OCI-LY7 (cell line): ENCODE data around the gene ADGRG3. TPM values are rescaled to one million over a fixed set of nuclear protein-coding genes. Genes with fewer than 3 reads are reported as not detected.

Experiments used
- BruUV-seq: library from RNA; stranded (reverse); fragments of 400-500 nt; replicated peaks from 2 replicates; lab custom pipeline; 2021; lab: Mats Ljungman, UMichigan
- CTCF ChIA-PET: fragments of 300-600 bp; sonication (Branson Sonifier 250); formaldehyde crosslinking; loops from one replicate; lab custom pipeline; 2022; ENCODE audit warnings: antibody characterized with exemption; ENCODE audit not compliant: unreplicated experiment; lab: Charles Lee
- POLR2A ChIA-PET: fragments of 300-600 bp; sonication (Branson Sonifier 250); formaldehyde crosslinking; loops from one replicate; lab custom pipeline; 2022; ENCODE audit warnings: antibody characterized with exemption; lab: Charles Lee
- DNase-seq: peaks from one replicate; pipeline ENCODE4 v3.0.0-alpha.2; 2015; ENCODE audit warnings: low spot score
- H2AFZ ChIP-seq: fragments of 200-600 bp; sonication (generic), shearing (Covaris generic); 2 replicates; pipeline ENCODE4 v1.6.1; 2014; ENCODE audit warnings: mild to moderate bottlenecking, antibody characterized with exemption, low read length, moderate library complexity
- H3K27ac ChIP-seq: fragments of 200-600 bp; sonication (generic); 2 replicates; pipeline ENCODE4 v1.5.1; 2014; ENCODE audit warnings: mixed run types, low read depth, mild to moderate bottlenecking, moderate library complexity, low read length, inconsistent platforms; ENCODE audit not compliant: poor library complexity, severe bottlenecking
- H3K36me3 ChIP-seq: fragments of 200-600 bp; sonication (generic); 2 replicates; pipeline ENCODE4 v1.6.1; 2014; ENCODE audit warnings: mild to moderate bottlenecking, antibody characterized with exemption, low read length, moderate library complexity, mixed read lengths; ENCODE audit not compliant: insufficient read depth
- H3K4me1 ChIP-seq: fragments of 200-600 bp; sonication (generic); 2 replicates; pipeline ENCODE4 v1.5.1; 2014; ENCODE audit warnings: mild to moderate bottlenecking, low read length; ENCODE audit not compliant: insufficient read depth, poor library complexity, severe bottlenecking
- H3K4me2 ChIP-seq: fragments of 200-600 bp; sonication (generic); 2 replicates; pipeline ENCODE4 v1.6.1; 2014; ENCODE audit warnings: mild to moderate bottlenecking, low read length
- H3K4me3 ChIP-seq: fragments of 200-600 bp; sonication (generic); 2 replicates; pipeline ENCODE4 v1.5.1; 2014; ENCODE audit warnings: mild to moderate bottlenecking, low read depth, low read length; ENCODE audit not compliant: poor library complexity, severe bottlenecking
- H3K79me2 ChIP-seq: fragments of 200-600 bp; sonication (generic); 2 replicates; pipeline ENCODE4 v1.6.1; 2016; ENCODE audit warnings: low read depth, mild to moderate bottlenecking, low read length, moderate library complexity, mixed read lengths; ENCODE audit not compliant: insufficient read depth
- H3K9me2 ChIP-seq: fragments of 200-600 bp; sonication (generic); 2 replicates; pipeline ENCODE4 v1.6.1; 2016; ENCODE audit warnings: mild to moderate bottlenecking, low read length, mixed read lengths; ENCODE audit not compliant: insufficient read depth
- H3K9me3 ChIP-seq: fragments of 200-600 bp; sonication (generic); 2 replicates; pipeline ENCODE4 v1.6.1; 2014; ENCODE audit warnings: mild to moderate bottlenecking, mixed run types, low read length, mixed read lengths
- H4K20me1 ChIP-seq: fragments of 200-600 bp; sonication (generic); 2 replicates; pipeline ENCODE4 v1.6.1; 2014; ENCODE audit warnings: mild to moderate bottlenecking, antibody characterized with exemption, low read length, moderate library complexity, mixed read lengths; ENCODE audit not compliant: insufficient read depth
- EZH2phosphoT487 ChIP-seq: fragments of 200-600 bp; sonication (generic); IDR thresholded peaks from 2 replicates; pipeline ENCODE4 v1.6.1; 2018; ENCODE audit warnings: low read depth, borderline replicate concordance, mild to moderate bottlenecking, mixed run types, antibody characterized with exemption, low read length, moderate library complexity, mixed read lengths
- intact Hi-C: fragments of 100-400 bp; cut with micrococcal nuclease; formaldehyde crosslinking; loops from one replicate; pipeline ENCODE4 v1.10.0; 2022; ENCODE audit not compliant: unreplicated experiment
- total RNA-seq, 2 experiments: library from RNA; depleted of rRNA in 1 of 2; stranded (reverse); fragments of >200 nt in 1 of 2; shearing (Covaris generic) in 1 of 2; gene quantifications; 2 replicates each; pipeline ENCODE4 v1.2.3, GENCODE V29; 2014 to 2022
- TF ChIP-seq, protein P1 (sequence below): fragments of 200-600 bp; sonication (generic); conservative IDR thresholded peaks from 2 replicates; pipeline ENCODE4 v1.5.1; 2014; ENCODE audit warnings: mild to moderate bottlenecking, antibody characterized with exemption, low read length, moderate library complexity, mixed read lengths

ADGRG3 gene
- total RNA-seq, 2 experiments from 2014 or later = not detected

DNA sequence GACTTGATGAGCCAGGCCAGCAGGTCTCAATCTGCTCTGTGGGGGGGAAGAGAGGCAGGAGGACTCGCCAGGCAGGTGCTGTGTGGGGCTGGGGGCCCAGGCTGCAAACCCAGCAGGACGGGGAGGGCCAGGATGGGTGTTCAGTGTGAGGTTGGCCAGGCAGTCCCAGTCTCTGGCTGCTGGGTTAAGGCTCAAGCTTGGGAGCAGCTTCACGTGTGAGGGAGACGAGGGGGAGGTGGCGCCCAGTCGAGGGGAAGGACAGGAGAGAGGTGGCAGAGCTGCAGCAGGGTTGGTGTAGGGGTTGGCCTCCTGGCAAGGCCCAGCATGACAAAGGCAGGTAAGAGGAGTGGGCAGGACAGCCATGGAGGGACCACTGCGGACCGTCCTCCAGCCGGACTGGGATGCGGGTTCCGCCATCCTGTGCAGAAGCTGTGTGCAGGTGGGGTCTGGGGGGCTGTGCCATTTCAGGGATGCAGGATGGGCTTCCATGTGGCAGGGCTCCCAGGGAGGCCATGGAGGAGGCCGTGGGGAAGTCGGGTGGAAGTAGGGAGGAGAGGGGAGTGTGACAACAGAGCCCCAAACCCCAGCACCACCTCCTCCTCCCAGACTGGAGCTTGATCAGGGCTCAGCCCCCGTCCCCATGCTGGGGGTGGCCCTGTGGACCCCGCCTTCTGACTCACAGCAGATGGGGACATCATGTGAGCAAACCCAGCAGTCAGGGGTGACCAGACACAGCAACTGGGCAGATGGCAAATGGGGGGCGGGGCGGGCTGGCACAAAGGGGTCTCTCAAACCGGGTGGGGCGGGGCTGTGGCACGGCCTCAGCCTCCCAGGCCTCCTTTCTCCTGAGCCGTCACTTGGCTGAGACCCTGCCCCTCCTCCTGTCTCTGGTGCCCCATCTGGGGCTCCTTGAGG lies 36.9 kb upstream of the ADGRG3 start:
- CTCF ChIA-PET = no interaction called here

DNA sequence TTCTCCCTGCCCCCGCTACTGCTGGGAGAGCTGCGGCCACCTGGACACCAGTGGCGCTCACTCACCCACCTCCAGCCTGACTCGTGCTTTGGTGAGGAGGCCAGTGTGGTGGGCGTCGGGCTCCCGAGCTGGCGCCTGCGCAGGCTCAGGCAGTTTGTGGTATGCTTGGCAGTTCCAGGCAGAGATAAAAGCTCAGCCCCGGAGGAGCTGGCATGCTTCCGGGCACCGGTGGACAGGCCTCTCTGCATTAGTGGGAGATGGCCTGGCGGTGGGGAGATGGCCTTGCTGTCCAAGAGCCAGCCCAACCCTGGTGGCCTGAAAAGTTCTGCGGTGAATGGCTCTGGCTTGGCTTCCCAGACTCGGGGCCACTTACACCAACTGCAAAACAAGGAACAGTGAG lies 35.5 kb upstream of the ADGRG3 start:
- no TSS peak for BruUV-seq
- Histone ChIP-seq H3K9me2 (no peaks in the 10 kb centered on the region), H3K4me3 (no peak overlapping the region), H3K27ac (no peak overlapping the region), H3K79me2 (no peaks in the 10 kb centered on the region), H3K4me1 (no peaks in the 10 kb centered on the region), H3K9me3 (no peaks in the 10 kb centered on the region), H3K4me2 (no peak overlapping the region), H3K36me3 (no peaks in the 10 kb centered on the region), H4K20me1 (no peaks in the 10 kb centered on the region), H2AFZ (no peak overlapping the region)
- ChIA-PET CTCF (no interaction called here), POLR2A (no interaction called here)
- intact Hi-C loops = no loop called here
- DNase-seq = no peak
- TF ChIP-seq EZH2phosphoT487 = no peak
- TF ChIP-seq, protein P1, sequence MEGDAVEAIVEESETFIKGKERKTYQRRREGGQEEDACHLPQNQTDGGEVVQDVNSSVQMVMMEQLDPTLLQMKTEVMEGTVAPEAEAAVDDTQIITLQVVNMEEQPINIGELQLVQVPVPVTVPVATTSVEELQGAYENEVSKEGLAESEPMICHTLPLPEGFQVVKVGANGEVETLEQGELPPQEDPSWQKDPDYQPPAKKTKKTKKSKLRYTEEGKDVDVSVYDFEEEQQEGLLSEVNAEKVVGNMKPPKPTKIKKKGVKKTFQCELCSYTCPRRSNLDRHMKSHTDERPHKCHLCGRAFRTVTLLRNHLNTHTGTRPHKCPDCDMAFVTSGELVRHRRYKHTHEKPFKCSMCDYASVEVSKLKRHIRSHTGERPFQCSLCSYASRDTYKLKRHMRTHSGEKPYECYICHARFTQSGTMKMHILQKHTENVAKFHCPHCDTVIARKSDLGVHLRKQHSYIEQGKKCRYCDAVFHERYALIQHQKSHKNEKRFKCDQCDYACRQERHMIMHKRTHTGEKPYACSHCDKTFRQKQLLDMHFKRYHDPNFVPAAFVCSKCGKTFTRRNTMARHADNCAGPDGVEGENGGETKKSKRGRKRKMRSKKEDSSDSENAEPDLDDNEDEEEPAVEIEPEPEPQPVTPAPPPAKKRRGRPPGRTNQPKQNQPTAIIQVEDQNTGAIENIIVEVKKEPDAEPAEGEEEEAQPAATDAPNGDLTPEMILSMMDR = no peak

More for the DNA sequence above, 36.9 kb upstream of the ADGRG3 start:
- Histone ChIP-seq H2AFZ (no peak overlapping the region), H3K4me2 (no peak overlapping the region), H3K79me2 (no peaks in the 10 kb centered on the region), H3K9me2 (no peaks in the 10 kb centered on the region), H3K9me3 (no peaks in the 10 kb centered on the region), H3K27ac (no peak overlapping the region), H3K4me3 (no peak overlapping the region), H4K20me1 (no peaks in the 10 kb centered on the region), H3K36me3 (no peaks in the 10 kb centered on the region), H3K4me1 (no peaks in the 10 kb centered on the region)
- intact Hi-C loops = no loop called here
- BruUV-seq = no TSS peak
- DNase-seq = no peak
- TF ChIP-seq, protein P1 = no peak
- no peak for TF ChIP-seq EZH2phosphoT487
- POLR2A ChIA-PET = no interaction called here

DNA sequence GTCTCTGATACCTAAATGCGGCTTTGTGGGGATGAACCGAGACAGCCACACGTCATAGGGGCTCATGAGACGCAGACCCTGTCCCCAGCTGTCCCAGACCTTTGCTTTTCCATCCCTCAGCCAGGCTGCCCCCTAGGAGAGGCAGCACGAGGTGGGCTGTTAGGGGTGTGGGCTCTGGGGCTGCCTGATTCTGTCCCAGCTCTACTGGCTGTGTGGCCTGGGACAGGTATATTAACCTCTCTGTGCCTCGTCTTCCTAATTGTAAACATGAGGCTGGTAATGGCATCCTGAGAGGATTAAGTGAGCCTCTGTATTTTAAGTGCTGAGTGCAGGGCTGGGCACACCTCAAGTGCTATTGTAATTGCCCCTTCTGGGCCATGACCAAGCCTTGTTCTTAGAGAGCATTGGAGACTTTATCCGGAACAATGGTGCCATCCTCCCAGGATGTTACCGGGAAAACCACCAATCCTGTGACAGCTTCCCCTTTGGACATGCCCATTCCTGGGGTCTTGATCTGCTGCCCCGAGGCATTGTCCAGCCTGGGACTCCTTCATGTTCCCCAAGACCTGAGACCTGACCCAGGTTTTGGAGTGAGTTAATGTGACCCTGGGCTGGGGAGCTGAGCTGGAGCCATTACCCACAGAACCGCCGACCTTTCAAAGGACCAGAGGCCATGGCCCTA lies 34.6 kb upstream of the ADGRG3 start:
- H2AFZ ChIP-seq = no peak overlapping the region
- no peaks in the 10 kb centered on the region for H3K4me1 ChIP-seq
- H3K27ac ChIP-seq = no peak overlapping the region
- H3K4me2 ChIP-seq = no peak overlapping the region
- ChIA-PET POLR2A (no interaction called here), CTCF (no interaction called here)
- no peaks in the 10 kb centered on the region for H4K20me1 ChIP-seq
- H3K4me3 ChIP-seq = no peak overlapping the region
- TF ChIP-seq, protein P1 = no peak
- no peak for TF ChIP-seq EZH2phosphoT487
- no peak for DNase-seq
- no TSS peak for BruUV-seq
- H3K79me2 ChIP-seq = no peaks in the 10 kb centered on the region
- no peaks in the 10 kb centered on the region for H3K9me2 ChIP-seq
- no peaks in the 10 kb centered on the region for H3K36me3 ChIP-seq
- H3K9me3 ChIP-seq = no peaks in the 10 kb centered on the region
- intact Hi-C loops = no loop called here
